Measurements from ENCODE around the gene AZI2.

The AZI2 gene

DNA sequence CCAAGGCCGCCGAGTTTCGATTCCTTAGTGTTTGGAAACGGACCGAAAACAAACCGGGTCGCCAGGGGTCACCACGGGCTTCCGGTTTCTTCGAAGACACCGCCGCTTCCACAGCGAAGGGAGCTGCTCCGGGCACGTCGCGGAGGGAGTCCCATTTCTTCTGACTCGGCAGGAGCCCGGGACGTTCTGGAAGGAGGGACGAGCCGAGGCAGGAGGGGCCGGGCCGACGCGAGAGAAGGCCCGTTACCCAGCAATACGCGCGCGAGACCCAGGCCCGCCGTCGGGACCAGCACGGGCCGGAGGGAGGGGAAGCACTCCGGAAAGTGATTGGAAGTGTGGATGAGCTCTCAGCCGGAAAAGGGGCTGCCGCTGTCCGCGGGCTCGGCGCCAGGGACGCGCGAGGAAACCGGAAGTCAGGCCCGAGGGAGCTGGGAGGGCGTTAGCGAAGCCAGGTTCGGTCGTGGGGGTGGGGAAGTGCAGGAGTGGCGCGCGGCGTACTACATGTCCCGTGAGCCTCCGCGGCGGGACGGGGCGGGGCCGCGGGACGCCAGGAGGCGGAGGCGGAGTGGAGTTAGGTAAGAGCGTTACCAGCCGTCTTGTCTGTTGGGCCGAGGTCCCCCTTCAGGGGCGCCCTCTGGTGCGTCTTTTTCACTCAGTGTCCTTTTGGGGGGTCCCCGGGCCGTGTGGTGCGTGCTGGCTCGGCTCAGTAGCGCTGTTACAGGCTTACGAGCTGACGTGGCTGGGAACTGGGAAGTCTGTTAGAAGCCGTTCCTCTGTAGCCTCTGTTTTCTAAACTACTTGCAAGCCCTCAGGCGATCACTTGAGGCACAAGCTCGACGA is at the start of gene AZI2, which contains the start of gene ZCWPW2:
Gene AZI2 (minus strand): TSS at position 196 of the 840 bp plus-strand sequence. CDS start 8,207 bp downstream, outside the sequence.
Gene ZCWPW2 (plus strand): TSS at position 93 of the 840 bp plus-strand sequence. CDS start 64,348 bp downstream, outside the sequence.
- in situ Hi-C loops (cut with HindIII; ENCODE audit: low sequenced_read_pairs) = loop anchor here (25.0 kb wide), 1 partner anchor 637 kb away; the partner anchor contains the start of gene EOMES

DNA sequence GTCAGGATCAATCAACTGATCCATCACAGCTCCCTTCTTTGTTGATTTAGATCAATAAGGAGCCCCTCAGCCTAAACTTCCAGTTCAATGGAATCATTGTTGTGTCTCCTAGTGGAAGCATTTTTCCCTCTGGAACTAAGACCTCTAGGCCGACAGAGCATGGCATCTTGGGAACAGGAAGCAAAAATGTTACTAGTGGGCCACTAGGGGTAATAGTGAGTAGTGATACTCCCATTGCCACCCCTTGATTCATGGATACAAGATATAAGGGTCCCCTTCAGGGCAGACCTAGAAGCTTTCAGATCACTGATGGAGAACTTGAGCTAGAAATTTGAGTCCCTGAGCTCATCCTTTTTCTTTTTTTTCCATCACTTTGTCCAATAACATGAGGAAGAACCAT is 40.4 kb upstream of the AZI2 start:
- in situ Hi-C loops (cut with HindIII; ENCODE audit: low sequenced_read_pairs) = no loop called here

- in situ Hi-C loops (cut with HindIII; ENCODE audit: low sequenced_read_pairs) = no loop called here
Observed at GRCh38 chr3:28386049-28386448, 37.4 kb upstream of the AZI2 start.

DNA sequence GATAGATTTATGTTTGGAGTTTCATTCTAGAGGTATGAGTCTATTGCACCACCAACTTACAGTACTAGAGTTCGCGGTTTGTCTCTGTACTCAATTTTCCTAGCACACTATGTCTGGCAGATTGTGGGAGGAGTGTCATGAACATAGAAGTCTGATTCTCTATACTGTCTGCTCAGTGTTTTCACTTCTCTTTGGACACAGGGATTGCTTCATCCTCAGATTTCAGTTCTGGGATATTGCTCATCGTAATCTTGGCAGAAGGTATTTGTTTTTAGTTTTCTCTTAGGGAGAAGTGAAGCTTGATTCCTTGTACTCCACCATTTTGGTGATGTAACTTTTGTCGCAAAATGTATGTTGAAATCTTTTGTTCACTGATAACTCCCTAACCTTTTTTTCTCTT is 27.8 kb upstream of the AZI2 start:
- in situ Hi-C loops (cut with HindIII; ENCODE audit: low sequenced_read_pairs) = no loop called here

DNA sequence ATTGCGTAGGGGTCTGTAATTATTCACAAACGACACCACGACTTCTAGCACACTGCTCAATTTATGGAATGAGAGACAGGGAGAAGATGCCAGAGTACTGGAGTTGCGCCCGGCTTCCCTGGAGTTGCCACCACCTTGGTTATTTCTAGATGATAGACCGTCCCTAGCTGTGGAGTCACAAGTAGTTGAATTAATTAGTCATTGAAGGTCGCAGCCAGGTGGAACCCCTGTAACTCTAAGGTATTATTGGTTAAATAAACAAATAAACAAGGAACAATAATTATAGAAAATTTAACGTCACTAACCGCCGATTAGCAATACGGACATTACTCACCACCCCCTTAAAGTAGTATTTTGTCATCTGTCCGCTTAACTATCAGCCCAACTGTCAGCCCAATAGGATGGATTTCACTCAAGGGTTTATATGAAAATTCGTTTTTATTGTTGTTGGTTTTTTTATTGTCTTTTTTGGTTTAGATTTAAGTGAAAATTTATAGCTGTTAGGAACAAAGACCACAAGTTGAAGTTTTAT is 911 bp upstream of the AZI2 start:
- in situ Hi-C loops (cut with HindIII; ENCODE audit: low sequenced_read_pairs) = loop anchor here (25.0 kb wide), 1 partner anchor 637 kb away; the partner anchor contains the start of gene EOMES

DNA sequence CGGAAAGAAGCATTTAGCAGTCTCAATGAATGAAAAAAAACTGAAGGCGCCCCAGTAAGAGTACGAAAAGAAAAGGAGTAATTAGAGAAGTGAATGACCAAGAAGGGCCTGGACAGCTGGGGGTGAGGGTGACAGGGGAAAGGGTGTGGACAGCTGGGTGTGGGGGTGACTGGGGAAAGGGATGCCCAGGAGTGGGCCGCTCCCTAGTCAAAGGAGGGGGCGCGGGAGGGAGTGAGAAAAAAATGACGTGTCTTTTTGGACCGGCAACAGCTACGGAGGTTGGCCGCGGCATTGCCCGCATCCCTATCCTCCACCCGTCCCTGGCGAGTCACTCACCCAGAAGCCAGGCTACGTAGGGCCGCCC is 377 bp downstream of the AZI2 start:
- in situ Hi-C loops (cut with HindIII; ENCODE audit: low sequenced_read_pairs) = loop anchor here (25.0 kb wide), 1 partner anchor 636 kb away; the partner anchor contains the start of gene EOMES

GRCh38 chr3:28347374-28348264 is 1.0 kb downstream of the AZI2 start:
- in situ Hi-C loops (cut with HindIII; ENCODE audit: low sequenced_read_pairs) = loop anchor here (25.0 kb wide), 1 partner anchor 635 kb away; the partner anchor contains the start of gene EOMES

DNA sequence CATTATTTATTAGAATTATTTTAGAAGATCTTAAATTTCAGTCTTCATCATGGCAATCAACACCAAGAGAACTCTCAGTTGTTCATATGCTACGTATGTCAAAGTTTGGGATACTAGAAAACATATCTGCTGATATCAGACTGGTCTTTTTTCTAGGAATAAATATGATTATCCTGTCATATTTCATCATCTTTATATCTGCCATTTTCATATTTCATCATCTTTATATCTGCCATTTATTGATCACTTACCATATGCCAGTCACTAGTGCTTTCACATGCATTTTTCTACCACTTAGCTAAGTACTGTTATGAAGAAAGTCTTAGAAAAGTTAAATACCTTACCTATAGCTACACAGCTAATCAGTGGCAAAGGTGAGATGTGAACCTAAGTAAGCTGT is 2.9 kb downstream of the AZI2 start:
- in situ Hi-C loops (cut with HindIII; ENCODE audit: low sequenced_read_pairs) = loop anchor here (25.0 kb wide), 1 partner anchor 633 kb away; the partner anchor contains the start of gene EOMES

DNA sequence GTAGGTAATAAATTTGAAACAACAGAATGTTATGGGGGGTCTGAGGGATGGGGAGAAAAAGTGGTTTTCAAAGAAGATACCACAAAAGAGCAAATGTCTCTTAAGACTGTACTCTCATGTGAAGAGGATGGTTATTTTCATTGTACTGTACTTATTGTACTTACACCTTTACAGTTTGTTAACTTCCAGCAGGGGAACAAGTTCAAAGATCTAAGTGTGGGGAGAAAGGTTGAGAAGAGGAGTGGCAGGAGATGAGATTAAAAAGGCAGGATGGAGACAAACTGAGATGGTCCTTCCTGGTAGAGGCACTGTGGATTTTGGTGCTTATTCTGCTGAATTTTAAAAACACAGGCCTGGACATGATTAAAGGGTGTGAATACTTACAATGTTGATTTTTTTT is 5.5 kb downstream of the AZI2 start:
- in situ Hi-C loops (cut with HindIII; ENCODE audit: low sequenced_read_pairs) = loop anchor here (25.0 kb wide), 1 partner anchor 631 kb away; the partner anchor contains the start of gene EOMES

GRCh38 chr3:28337230-28337629 is 11.4 kb downstream of the AZI2 start:
- in situ Hi-C loops (cut with HindIII; ENCODE audit: low sequenced_read_pairs) = loop anchor here (25.0 kb wide), 1 partner anchor 625 kb away; the partner anchor contains the start of gene EOMES

DNA sequence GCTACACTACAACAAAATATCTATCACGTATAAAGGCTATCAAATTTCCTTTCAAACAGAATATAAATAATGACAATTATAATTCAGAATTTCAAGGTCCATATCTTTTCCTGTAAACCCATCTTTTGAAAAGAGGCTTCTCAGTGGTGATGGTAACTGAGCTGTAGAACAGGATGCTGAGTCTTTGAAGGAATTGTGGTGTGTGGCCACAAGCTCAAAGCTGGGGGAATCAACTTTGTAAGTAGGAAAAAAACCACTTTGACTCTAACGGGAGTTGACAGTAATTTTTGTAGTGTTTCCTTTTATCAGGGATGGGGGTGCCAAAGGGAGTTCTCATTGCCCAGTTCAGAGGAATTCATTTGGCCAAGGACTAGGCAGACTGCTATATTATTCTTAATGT is 13.4 kb downstream of the AZI2 start:
- in situ Hi-C loops (cut with HindIII; ENCODE audit: low sequenced_read_pairs) = loop anchor here (25.0 kb wide), 1 partner anchor 623 kb away; the partner anchor contains the start of gene EOMES

DNA sequence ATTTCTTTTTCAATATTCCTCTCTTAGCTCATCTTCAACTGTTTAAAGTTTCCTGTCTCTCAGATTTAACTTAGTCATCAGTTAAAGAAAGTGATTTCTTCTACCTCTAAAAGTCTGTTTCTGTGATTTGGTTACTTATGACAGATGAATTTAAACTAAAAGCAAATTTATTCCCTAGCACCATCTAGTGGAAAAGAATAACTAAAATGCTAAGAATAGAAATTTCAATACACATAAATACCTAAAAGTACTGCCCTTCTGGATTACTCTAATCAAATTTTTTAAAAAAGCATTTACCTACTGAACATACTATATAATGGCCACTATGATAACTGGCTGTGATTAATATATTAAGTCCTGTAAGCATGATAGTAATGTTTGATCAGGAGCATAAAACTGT is 14.1 kb downstream of the AZI2 start:
- in situ Hi-C loops (cut with HindIII; ENCODE audit: low sequenced_read_pairs) = loop anchor here (25.0 kb wide), 1 partner anchor 622 kb away; the partner anchor contains the start of gene EOMES

DNA sequence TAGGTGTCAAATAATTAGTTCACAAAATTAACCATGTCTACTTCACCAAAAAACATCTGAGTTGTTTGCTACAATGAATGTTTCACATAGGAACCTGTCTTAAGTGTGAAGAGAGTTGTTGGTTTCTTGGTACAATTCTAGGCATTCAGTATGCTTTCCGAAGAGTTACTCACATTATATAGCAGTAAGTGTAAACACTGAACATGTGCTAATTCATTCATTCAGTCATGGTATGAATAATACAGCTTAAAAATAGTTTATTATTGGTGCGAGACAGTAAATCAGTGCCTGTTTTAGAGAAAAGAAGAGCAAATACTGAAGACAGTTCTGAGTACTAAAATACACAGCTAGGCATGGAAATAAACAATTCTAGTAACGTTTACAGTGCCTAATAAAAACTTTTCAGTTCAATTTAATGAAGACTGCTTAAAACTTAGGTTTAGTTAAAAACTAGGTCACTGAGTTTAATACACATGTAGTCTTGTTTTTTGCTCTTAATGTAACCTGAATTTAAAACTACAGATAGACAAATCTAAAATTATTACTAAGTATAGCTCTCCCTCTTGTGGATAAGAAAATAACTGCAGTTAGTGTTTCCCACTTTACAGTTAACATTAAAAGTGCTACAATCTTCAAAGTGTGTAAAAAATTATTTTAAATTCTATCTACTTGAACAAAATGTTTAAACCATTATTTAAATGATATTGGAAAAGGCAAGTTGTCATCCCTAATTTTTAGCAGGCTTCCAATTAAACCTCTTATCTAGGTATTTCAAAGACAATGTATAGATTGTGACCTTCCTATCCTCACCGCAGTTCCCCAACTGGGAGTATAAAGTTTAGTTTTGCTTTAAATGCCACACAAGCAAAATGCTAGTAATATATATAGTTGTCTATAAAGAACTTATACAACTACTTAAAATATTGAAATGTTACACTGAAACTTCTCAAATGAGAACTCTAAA is 20.2 kb downstream of the AZI2 start:
- in situ Hi-C loops (cut with HindIII; ENCODE audit: low sequenced_read_pairs) = loop anchor here (25.0 kb wide), 1 partner anchor 616 kb away; the partner anchor contains the start of gene EOMES

DNA sequence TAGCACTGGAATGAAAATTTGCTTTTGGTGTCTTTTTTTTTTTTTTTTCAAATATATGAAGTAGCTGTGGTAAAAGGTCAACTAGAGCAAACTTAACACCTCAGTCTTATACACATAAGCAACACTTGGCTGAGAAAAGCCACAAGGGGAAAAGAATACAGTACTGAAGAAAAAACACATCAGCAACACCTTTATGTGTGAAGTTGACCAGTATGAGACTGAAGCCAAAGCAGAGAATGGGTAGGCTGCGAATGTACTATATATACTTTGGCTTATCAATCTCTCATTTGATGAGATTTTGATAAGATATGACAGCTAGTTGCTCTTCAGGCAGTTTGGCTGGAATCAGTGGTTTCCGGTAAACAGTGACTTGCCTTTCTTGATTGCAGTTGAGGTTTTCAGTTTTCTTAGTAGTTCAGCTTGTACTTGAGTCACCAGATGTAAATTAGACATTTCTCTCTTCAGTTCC is 22.1 kb downstream of the AZI2 start:
- in situ Hi-C loops (cut with HindIII; ENCODE audit: low sequenced_read_pairs) = loop anchor here (25.0 kb wide), 1 partner anchor 614 kb away; the partner anchor contains the start of gene EOMES

GRCh38 chr3:28322464-28322863 is 26.2 kb downstream of the AZI2 start:
- in situ Hi-C loops (cut with HindIII; ENCODE audit: low sequenced_read_pairs) = no loop called here

GRCh38 chr3:28320981-28321380 is 27.6 kb downstream of the AZI2 start:
- in situ Hi-C loops (cut with HindIII; ENCODE audit: low sequenced_read_pairs) = no loop called here

- in situ Hi-C loops (cut with HindIII; ENCODE audit: low sequenced_read_pairs) = no loop called here
Observed at GRCh38 chr3:28317438-28318022, 31.1 kb downstream of the AZI2 start.

DNA sequence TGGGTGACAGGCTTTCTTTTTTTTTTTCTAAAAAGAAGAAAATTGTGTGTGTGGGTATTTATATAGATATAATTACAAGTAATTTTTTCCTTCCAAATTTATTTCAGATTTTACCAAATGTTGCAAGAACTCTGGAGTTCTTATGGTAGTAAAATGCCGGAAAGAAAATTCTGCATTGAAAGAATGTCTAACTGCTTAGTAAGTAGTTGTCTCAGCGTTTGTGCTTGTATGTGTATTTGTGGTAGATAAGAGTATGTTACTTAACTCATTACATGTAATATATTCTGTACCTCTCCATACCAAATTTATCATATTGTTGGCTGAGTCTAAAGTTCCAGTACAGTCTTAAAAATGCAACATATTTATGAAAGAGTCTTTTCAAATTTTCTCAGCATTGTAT is 32.4 kb downstream of the AZI2 start:
- in situ Hi-C loops (cut with HindIII; ENCODE audit: low sequenced_read_pairs) = no loop called here

DNA sequence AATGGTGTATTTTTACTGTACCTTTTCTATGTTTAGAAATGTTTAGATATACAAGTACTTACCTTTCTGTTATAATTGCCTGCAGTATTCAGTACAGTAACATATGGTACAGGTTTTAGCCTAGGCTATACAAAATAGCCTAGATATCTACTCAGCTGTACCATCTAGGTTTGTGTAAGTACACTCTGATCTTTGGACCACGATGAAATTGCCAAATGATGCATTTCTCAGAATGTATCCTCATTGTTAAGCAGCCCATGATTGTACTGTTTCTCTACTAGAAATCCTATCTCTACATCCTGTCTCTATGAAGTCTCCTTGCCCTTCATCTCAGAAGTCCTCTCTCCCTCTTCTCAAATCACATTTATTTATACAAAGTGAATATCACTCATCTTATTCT is 32.9 kb downstream of the AZI2 start:
- in situ Hi-C loops (cut with HindIII; ENCODE audit: low sequenced_read_pairs) = no loop called here
